IMR-90 (cell line): ENCODE measurements around the gene ZNF764. TPM values are rescaled to one million over a fixed set of nuclear protein-coding genes. Genes with fewer than 3 reads are reported as not detected.

Source experiments
- ATAC-seq: fragments of 200-7000 bp; cut with Tn5 transposase; 2 replicates; pipeline ENCODE4 v1.9.1; 2020; ENCODE audit warnings: low read depth, mild to moderate bottlenecking, moderate library complexity
- BruUV-seq: library from RNA; stranded (reverse); fragments of 400-500 nt; replicated peaks from 2 replicates; lab custom pipeline; 2021; lab: Mats Ljungman, UMichigan
- CTCF ChIA-PET: fragments of 300-600 bp; formaldehyde crosslinking; extraction: SDS; loops from one replicate; lab custom pipeline; 2021; ENCODE audit warnings: antibody characterized with exemption; lab: Yijun Ruan, JAX
- POLR2A ChIA-PET: fragments of 300-600 bp; sonication (Branson Sonifier 250); formaldehyde crosslinking; loops from one replicate; lab custom pipeline; 2022; ENCODE audit warnings: antibody characterized with exemption; ENCODE audit not compliant: unreplicated experiment; lab: Charles Lee
- DNase-seq: peaks from one replicate; pipeline ENCODE4 v3.0.0; 2013
- H2AFZ ChIP-seq: replicated peaks from 2 replicates; pipeline ENCODE3; 2013; ENCODE audit warnings: low read length, mild to moderate bottlenecking; ENCODE audit not compliant: poor library complexity
- H2AK5ac ChIP-seq: 2 replicates; pipeline ENCODE4 v1.6.1; 2013; ENCODE audit warnings: low read depth, low read length, inconsistent platforms
- H2AK9ac ChIP-seq: replicated peaks from 2 replicates; pipeline ENCODE3; 2013; ENCODE audit warnings: mild to moderate bottlenecking, low read depth, low read length, moderate library complexity; ENCODE audit not compliant: poor library complexity
- H2BK120ac ChIP-seq: 2 replicates; pipeline ENCODE4 v1.6.1; 2013; ENCODE audit warnings: low read depth, low read length, inconsistent platforms
- H2BK15ac ChIP-seq: 3 replicates; pipeline ENCODE4 v1.6.1; 2013; ENCODE audit warnings: low read depth, low read length, inconsistent platforms
- H2BK20ac ChIP-seq: 2 replicates; pipeline ENCODE4 v1.6.1; 2013; ENCODE audit warnings: low read depth, mild to moderate bottlenecking, inconsistent platforms, low read length, moderate library complexity
- H2BK5ac ChIP-seq: 2 replicates; pipeline ENCODE4 v1.6.1; 2013; ENCODE audit warnings: mild to moderate bottlenecking, low read depth, low read length, inconsistent platforms; ENCODE audit not compliant: poor library complexity, severe bottlenecking
- H3K14ac ChIP-seq: replicated peaks from 2 replicates; pipeline ENCODE4 v1.6.1; 2013; ENCODE audit warnings: low read depth, low read length, inconsistent platforms
- H3K18ac ChIP-seq: 2 replicates; pipeline ENCODE4 v1.6.1; 2013; ENCODE audit warnings: low read depth, low read length, control low read depth
- H3K23ac ChIP-seq: 2 replicates; pipeline ENCODE4 v1.6.1; 2013; ENCODE audit warnings: low read depth, low read length, inconsistent platforms
- H3K27ac ChIP-seq: 2 replicates; pipeline ENCODE4 v1.5.1; 2013; ENCODE audit warnings: mild to moderate bottlenecking, control low read depth, low read length; ENCODE audit not compliant: insufficient read depth
- H3K27me3 ChIP-seq: 2 replicates; pipeline ENCODE4 v1.6.1; 2013; ENCODE audit warnings: low read length; ENCODE audit not compliant: control insufficient read depth, insufficient read depth
- H3K36me3 ChIP-seq: 2 replicates; pipeline ENCODE4 v1.6.1; 2013; ENCODE audit warnings: low read length, mixed read lengths; ENCODE audit not compliant: control insufficient read depth, insufficient read depth
- H3K4ac ChIP-seq: 2 replicates; pipeline ENCODE4 v1.6.1; 2013; ENCODE audit warnings: low read depth, low read length, inconsistent platforms
- H3K4me1 ChIP-seq: 2 replicates; pipeline ENCODE4 v1.6.1; 2013; ENCODE audit warnings: low read length, mixed read lengths; ENCODE audit not compliant: control insufficient read depth, insufficient read depth
- H3K4me2 ChIP-seq: 2 replicates; pipeline ENCODE4 v1.6.1; 2013; ENCODE audit warnings: low read depth, mild to moderate bottlenecking, control low read depth, low read length, moderate library complexity
- H3K4me3 ChIP-seq: 2 replicates; pipeline ENCODE4 v1.5.1; 2013; ENCODE audit warnings: low read depth, mild to moderate bottlenecking, control low read depth, low read length, moderate library complexity; ENCODE audit not compliant: insufficient read depth
- H3K56ac ChIP-seq: 2 replicates; pipeline ENCODE4 v1.6.1; 2013; ENCODE audit warnings: low read length, inconsistent platforms; ENCODE audit not compliant: insufficient read depth; ENCODE audit errors: extremely low read depth
- H3K79me1 ChIP-seq, 2 experiments: 2 replicates each; pipeline ENCODE4 v1.6.1; 2013; ENCODE audit warnings: low read length in 2 of 2, inconsistent platforms in 1 of 2, low read depth in 1 of 2
- H3K9ac ChIP-seq: 2 replicates; pipeline ENCODE4 v1.6.1; 2013; ENCODE audit warnings: low read depth, low read length, control low read depth
- H3K9me1 ChIP-seq: 2 replicates; pipeline ENCODE4 v1.6.1; 2013; ENCODE audit warnings: low read length, inconsistent platforms; ENCODE audit not compliant: insufficient read depth
- H3K9me3 ChIP-seq: 2 replicates; pipeline ENCODE4 v1.6.1; 2013; ENCODE audit warnings: low read length; ENCODE audit not compliant: control insufficient read depth, insufficient read depth
- H4K20me1 ChIP-seq: 2 replicates; pipeline ENCODE4 v1.6.1; 2013; ENCODE audit warnings: low read length, inconsistent platforms; ENCODE audit not compliant: insufficient read depth
- H4K5ac ChIP-seq: 2 replicates; pipeline ENCODE4 v1.6.1; 2013; ENCODE audit warnings: mild to moderate bottlenecking, low read depth, low read length, control low read depth
- H4K8ac ChIP-seq, 2 experiments: 2 replicates each; pipeline ENCODE4 v1.6.1; 2013; ENCODE audit warnings: low read depth in 2 of 2, low read length in 2 of 2, control low read depth in 1 of 2, inconsistent platforms in 1 of 2
- H4K91ac ChIP-seq: 2 replicates; pipeline ENCODE4 v1.6.1; 2013; ENCODE audit warnings: low read depth, low read length, inconsistent platforms; ENCODE audit not compliant: insufficient read depth
- BHLHE40 ChIP-seq: fragments of 150-350 bp; IDR thresholded peaks from 2 replicates; pipeline ENCODE4 v1.6.1; 2016; ENCODE audit warnings: mild to moderate bottlenecking, low read depth, low read length
- RCOR1 ChIP-seq: IDR thresholded peaks from 2 replicates; pipeline ENCODE4 v1.6.1; 2012; ENCODE audit warnings: mild to moderate bottlenecking, low read length, improper control_type of control experiment; ENCODE audit not compliant: insufficient replicate concordance
- WGBS, 2 experiments: methylation state at CpG; one replicate each; pipeline versions ENCODE4 v1.1.5 to v1.1.7; 2013; ENCODE audit warnings: missing lambda C conversion rate in 2 of 2; ENCODE audit not compliant: insufficient read length in 1 of 2; ENCODE audit errors: extremely low coverage in 2 of 2; 5-methylcytosine and 5-hydroxymethylcytosine counted together
- dilution Hi-C: fragments of 300-500 bp; cut with HindIII; formaldehyde crosslinking; loops from one replicate; pipeline ENCODE4 v1.14.3; 2018; ENCODE audit warnings: low sequenced_read_pairs; ENCODE audit not compliant: unreplicated experiment
- in situ Hi-C: fragments of 300-500 bp; cut with MboI; formaldehyde crosslinking; loops from 3 replicates; pipeline ENCODE4 v1.14.3; 2019; ENCODE audit warnings: low sequenced_read_pairs, inconsistent platforms, mixed read lengths
- intact Hi-C: fragments of 100-400 bp; cut with micrococcal nuclease; formaldehyde crosslinking; loops from 2 replicates; pipeline ENCODE4 v1.10.0; 2022
- polyA plus RNA-seq, 3 experiments: library from polyadenylated mRNA; depleted of rRNA; stranded (reverse); fragments of >200 nt; gene quantifications; 2 replicates each; pipeline ENCODE4 v1.2.3, GENCODE V29; 2012; ENCODE audit warnings: low replicate concordance in 1 of 3
- total RNA-seq: library from RNA; depleted of rRNA; stranded (reverse); fragments of >200 nt; gene quantifications from 2 replicates; pipeline ENCODE4 v1.2.3, GENCODE V29; 2012

Gene ZNF764
- total and polyA plus RNA-seq, 2 of the 4 experiments (the other 2 are of a cell fraction) = 2.2 to 4.6 TPM

DNA sequence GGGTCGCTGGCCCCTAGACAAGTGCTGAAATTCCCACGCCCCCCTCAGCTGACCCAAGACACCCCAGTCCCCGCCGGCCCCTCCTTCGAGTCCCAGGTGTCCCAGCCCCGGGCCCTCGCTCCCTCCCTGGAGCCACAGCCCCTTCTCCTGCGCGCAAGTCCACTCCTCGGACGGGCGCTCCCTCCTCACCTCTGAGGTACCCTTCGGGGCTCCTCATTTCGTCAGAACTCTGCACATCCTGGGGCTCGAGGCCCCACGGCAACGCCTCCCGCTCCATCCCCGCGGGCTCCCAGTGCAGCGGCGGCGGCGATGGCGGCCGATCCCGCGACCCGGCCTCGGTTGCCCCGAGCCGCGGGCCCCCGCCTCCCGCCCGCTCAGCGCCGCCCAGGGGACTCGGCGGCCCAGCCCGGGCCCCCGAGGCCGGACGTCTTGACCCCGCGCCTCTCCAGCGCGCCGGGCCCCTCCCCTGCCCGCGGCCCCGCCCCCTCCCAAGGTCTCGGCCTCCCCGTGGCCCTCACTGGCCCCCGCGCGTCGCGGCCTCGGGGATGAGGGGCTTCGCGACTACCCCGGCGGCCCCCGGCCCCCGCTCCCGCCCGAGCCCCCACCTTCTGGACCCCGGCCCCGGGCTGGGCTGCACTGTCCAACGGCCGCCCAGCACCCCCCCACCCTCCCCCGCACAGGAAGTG is 31.9 kb downstream of the ZNF764 start, which contains the start of gene ZNF768:
Gene ZNF768, minus strand, starts transcription at position 430 of the 686 bp plus-strand sequence. Its CDS starts 153 bp downstream, at position 277.
- Histone ChIP-seq H3K9me3 (no peaks in the 10 kb centered on the region), H3K56ac (peak within 1 kb of the TSS; percentile 73), H4K20me1 (no peaks in the 10 kb centered on the region; the same call in 1 of the 2 replicates), H4K5ac (peak within 1 kb of the TSS; percentile 86), H2AFZ (peak within 1 kb of the TSS; percentile 100), H3K9ac (peak within 1 kb of the TSS; percentile 89), H3K4me3 (peak within 1 kb of the TSS; percentile 85), H2AK9ac (peak within 1 kb of the TSS; percentile 97), H3K23ac (peak within 1 kb of the TSS; percentile 84), H4K91ac (peak within 1 kb of the TSS; percentile 81), H3K14ac (peak within 1 kb of the TSS; percentile 79), H2BK5ac (peak within 1 kb of the TSS; percentile 95), H2AK5ac (peak within 1 kb of the TSS; percentile 98), H3K4me1 (peaks cover 5% of the 10 kb centered on the region), H2BK20ac (no peak within 1 kb of the TSS), H3K4me2 (peak within 1 kb of the TSS; percentile 76), H3K18ac (peak within 1 kb of the TSS; percentile 72; the same call in 1 of the 2 replicates), H3K9me1 (peaks cover 5% of the 10 kb centered on the region), H3K36me3 (peaks cover 13% of the 10 kb centered on the region; the same call in 1 of the 2 replicates), H3K27ac (peak within 1 kb of the TSS; percentile 97), H4K8ac (peak within 1 kb of the TSS; percentile 74 to 97), H2BK120ac (peak within 1 kb of the TSS; percentile 77; the same call in 1 of the 2 replicates), H2BK15ac (no peak within 1 kb of the TSS), H3K27me3 (no peaks in the 10 kb centered on the region), H3K79me1 (peaks cover 5 to 6% of the 10 kb centered on the region in 2 experiments; a peak in 3 of 4 replicates), H3K4ac (peak within 1 kb of the TSS; percentile 84)
- in situ Hi-C loops = no loop called here
- intact Hi-C loops = loop anchor here (2.0 kb wide), 3 partner anchors 77 to 133 kb away; partner anchors contain the start of genes FBRS and PRR14
- TF ChIP-seq BHLHE40 (peak; percentile 34; the same call in 1 of the 2 replicates), RCOR1 (no peak)
- ATAC-seq = peak; percentile 56
- BruUV-seq = no TSS peak
- POLR2A ChIA-PET = interaction anchor here (0.6 kb wide), 1 partner anchor 23 kb away, joined by 3 read pairs; no protein-coding TSS in a partner anchor
- no peak for DNase-seq
- WGBS, 2 experiments = 1% methylated on average over 19 of the region's 73 CpGs; no CpG with 5 or more reads in 1 of the 2 experiments
- dilution Hi-C loops = no loop called here
- CTCF ChIA-PET = no interaction called here
